B cell (primary cell): ENCODE measurements around the gene GABPB1. TPM values are rescaled to one million over a fixed set of nuclear protein-coding genes. Genes with fewer than 3 reads are reported as not detected.
"Not testable (repeated sequence)": the region's sequence is repeated elsewhere in the genome, so short reads cannot be mapped to it uniquely, and the experiment has no call there.

Experiments
- ATAC-seq: fragments of 200-7000 bp; cut with Tn5 transposase; one replicate; pipeline ENCODE4 v1.10.0; 2021; ENCODE audit warnings: low read depth, mild to moderate bottlenecking, moderate number of reproducible peaks, moderate library complexity
- CTCF ChIA-PET: fragments of 350-600 bp; sonication (Branson Sonifier 250); formaldehyde crosslinking; loops from one replicate; lab custom pipeline; 2021; ENCODE audit warnings: antibody characterized with exemption, inconsistent platforms; lab: Charles Lee
- POLR2A ChIA-PET: fragments of 350-600 bp; sonication (Branson Sonifier 250); formaldehyde crosslinking; loops from one replicate; lab custom pipeline; 2021; ENCODE audit warnings: antibody characterized with exemption; lab: Charles Lee
- DNase-seq: peaks from one replicate; pipeline ENCODE4 v3.0.0; 2013
- H2AFZ ChIP-seq: 2 replicates; pipeline ENCODE4 v1.6.1; 2012; ENCODE audit warnings: mild to moderate bottlenecking, low read depth, low read length; ENCODE audit not compliant: insufficient read depth, poor library complexity, severe bottlenecking
- H3K27ac ChIP-seq, 2 donors: 1 replicate in 1 of 2; 2 replicates in 1 of 2; pipeline ENCODE4 v1.5.1; 2012 to 2013; ENCODE audit warnings: low read length in 2 of 2, mild to moderate bottlenecking in 2 of 2, moderate library complexity in 1 of 2
- H3K27me3 ChIP-seq, 4 experiments: fragments of 200-600 bp in 1 of 4; sonication (generic) in 1 of 4; replicated peaks in 1 of 4; 1 replicate in 2 of 4; 2 replicates in 2 of 4; pipeline versions ENCODE4 v1.6.1 to v1.7.0; 2013 to 2016; ENCODE audit warnings: low read length in 3 of 4, mild to moderate bottlenecking in 2 of 4, mixed read lengths in 1 of 4, moderate library complexity in 1 of 4; ENCODE audit not compliant: insufficient read depth in 4 of 4, control insufficient read depth in 3 of 4; ENCODE audit errors: control extremely low read depth in 1 of 4
- H3K36me3 ChIP-seq, 2 experiments: replicated peaks in 1 of 2; 1 replicate in 1 of 2; 2 replicates in 1 of 2; pipeline versions ENCODE4 v1.6.1 to v1.7.1; 2013; ENCODE audit warnings: low read length in 1 of 2; ENCODE audit not compliant: insufficient read depth in 2 of 2, control insufficient read depth in 1 of 2; ENCODE audit errors: control extremely low read depth in 1 of 2, extremely low read depth in 1 of 2
- H3K4me1 ChIP-seq, 2 donors: fragments of 200-600 bp in 1 of 2; sonication (generic) in 1 of 2; 1 replicate in 1 of 2; 2 replicates in 1 of 2; pipeline versions ENCODE4 v1.5.1 to v1.6.1; 2013 to 2017; ENCODE audit warnings: low read length in 2 of 2; ENCODE audit not compliant: control insufficient read depth in 2 of 2, insufficient read depth in 2 of 2
- H3K4me2 ChIP-seq: replicated peaks from 2 replicates; pipeline ENCODE3; 2012; ENCODE audit warnings: mild to moderate bottlenecking, low read depth, low read length; ENCODE audit not compliant: poor library complexity, severe bottlenecking
- H3K4me3 ChIP-seq, 5 experiments: fragments of 200-600 bp in 1 of 5; sonication (generic) in 1 of 5; 1 replicate in 3 of 5; 2 replicates in 2 of 5; pipeline versions ENCODE4 v1.5.1 to v1.7.0; 2011 to 2016; ENCODE audit warnings: low read length in 4 of 5, mild to moderate bottlenecking in 4 of 5, low read depth in 2 of 5, control low read depth in 1 of 5, moderate library complexity in 1 of 5; ENCODE audit not compliant: insufficient read depth in 1 of 5; ENCODE audit errors: control extremely low read depth in 1 of 5, extremely low read depth in 1 of 5
- H3K79me2 ChIP-seq: fragments of 200-600 bp; sonication (generic); one replicate; pipeline ENCODE4 v1.6.0; 2016; ENCODE audit warnings: low read length; ENCODE audit not compliant: control insufficient read depth, insufficient read depth
- H3K9ac ChIP-seq: fragments of 200-600 bp; sonication (generic); 2 replicates; pipeline ENCODE4 v1.6.1; 2017; ENCODE audit warnings: mild to moderate bottlenecking, low read length, moderate library complexity
- H3K9me3 ChIP-seq, 3 donors: one replicate each; pipeline versions ENCODE4 v1.6.1 to v1.7.1; 2013; ENCODE audit warnings: low read length in 2 of 3; ENCODE audit not compliant: control insufficient read depth in 2 of 3, insufficient read depth in 1 of 3; ENCODE audit errors: control extremely low read depth in 1 of 3
- H4K20me1 ChIP-seq: 2 replicates; pipeline ENCODE4 v1.6.0; 2012; ENCODE audit warnings: mild to moderate bottlenecking, low read length; ENCODE audit not compliant: insufficient read depth, control insufficient read depth, poor library complexity, severe bottlenecking
- H3K27ac Mint-ChIP-seq: one replicate; pipeline ENCODE4 v1.8.0; 2021; ENCODE audit warnings: mixed read lengths
- H3K27me3 Mint-ChIP-seq: one replicate; pipeline ENCODE4 v1.8.0; 2021; ENCODE audit warnings: mixed read lengths
- H3K4me1 Mint-ChIP-seq: one replicate; pipeline ENCODE4 v1.8.0; 2021; ENCODE audit warnings: mixed read lengths
- H3K4me3 Mint-ChIP-seq: one replicate; pipeline ENCODE4 v1.8.0; 2021; ENCODE audit warnings: mixed read lengths
- H3K9me3 Mint-ChIP-seq: one replicate; pipeline ENCODE4 v1.8.0; 2022; ENCODE audit warnings: mixed read lengths; ENCODE audit not compliant: insufficient read depth
- EZH2 ChIP-seq: IDR thresholded peaks from 2 replicates; pipeline ENCODE4 v1.6.1; 2012; ENCODE audit warnings: borderline replicate concordance, low read depth, mild to moderate bottlenecking, moderate library complexity, low read length; ENCODE audit not compliant: insufficient read depth, poor library complexity, severe bottlenecking
- WGBS: methylation state at CpG from one replicate; pipeline ENCODE4 v1.1.5; 2013; ENCODE audit warnings: missing lambda C conversion rate; ENCODE audit not compliant: insufficient coverage; 5-methylcytosine and 5-hydroxymethylcytosine counted together
- intact Hi-C: fragments of 100-400 bp; cut with micrococcal nuclease; formaldehyde crosslinking; loops from one replicate; pipeline ENCODE4 v1.10.0; 2022
- polyA plus RNA-seq: library from polyadenylated mRNA; depleted of rRNA; stranded (reverse); fragments of >200 nt; gene quantifications from 2 replicates; pipeline ENCODE4 v1.2.3, GENCODE V29; 2012
- total RNA-seq, 2 donors: library from RNA; stranded (reverse); fragments of 120-200 nt in 1 of 2; gene quantifications; 1 replicate in 1 of 2; 2 replicates in 1 of 2; pipeline versions ENCODE4 v1.2.3 to v1.2.4, GENCODE V29; 2013 to 2022
- TF ChIP-seq, protein P1 (sequence below): fragments of 200-600 bp; IDR thresholded peaks from one replicate; pipeline ENCODE4 v1.8.0; 2022; ENCODE audit warnings: antibody characterized with exemption, mild to moderate bottlenecking

The GABPB1 gene
- total and polyA plus RNA-seq, 2 donors (not counting 1 experiment from before 2014, with no cell fraction given), result 24.1 to 37.1 TPM

DNA sequence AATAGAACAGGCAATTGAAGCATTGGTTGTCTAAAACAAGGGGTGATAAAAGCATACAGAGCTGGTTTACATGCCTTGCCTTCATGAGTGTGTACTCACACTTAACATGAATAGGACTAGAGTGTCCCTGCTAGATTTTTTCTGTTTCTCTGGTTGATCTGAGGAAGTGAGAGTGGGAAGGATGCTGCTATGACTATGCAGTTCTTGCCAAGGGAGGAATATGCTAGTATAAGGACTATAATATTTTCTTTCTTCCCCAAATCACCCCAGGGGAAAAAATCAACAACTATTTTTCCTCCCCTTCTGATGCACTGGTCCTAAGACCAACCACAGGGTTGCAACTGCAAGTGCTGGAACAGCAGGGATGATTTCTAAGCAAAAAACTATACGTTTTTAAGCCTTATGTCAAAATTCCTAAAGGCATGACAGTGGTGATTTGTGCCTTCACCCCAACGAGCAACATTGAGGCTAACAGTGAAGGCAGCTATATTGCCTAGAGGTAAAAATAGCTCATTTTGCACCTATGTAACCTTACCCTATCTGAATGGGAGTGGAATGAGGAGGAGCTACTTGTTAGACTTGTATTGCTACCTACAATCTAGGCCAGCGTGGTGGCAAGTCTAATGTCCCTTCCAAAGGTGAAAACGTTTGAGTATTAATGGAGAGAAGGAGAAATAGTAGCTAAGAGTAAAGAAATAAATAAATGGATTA lies 35.7 kb upstream of the GABPB1 start:
- no peak overlapping the region for H3K27ac ChIP-seq
- ChIA-PET POLR2A (no interaction called here), CTCF (no interaction called here)
- no peak for TF ChIP-seq EZH2
- TF ChIP-seq, protein P1, sequence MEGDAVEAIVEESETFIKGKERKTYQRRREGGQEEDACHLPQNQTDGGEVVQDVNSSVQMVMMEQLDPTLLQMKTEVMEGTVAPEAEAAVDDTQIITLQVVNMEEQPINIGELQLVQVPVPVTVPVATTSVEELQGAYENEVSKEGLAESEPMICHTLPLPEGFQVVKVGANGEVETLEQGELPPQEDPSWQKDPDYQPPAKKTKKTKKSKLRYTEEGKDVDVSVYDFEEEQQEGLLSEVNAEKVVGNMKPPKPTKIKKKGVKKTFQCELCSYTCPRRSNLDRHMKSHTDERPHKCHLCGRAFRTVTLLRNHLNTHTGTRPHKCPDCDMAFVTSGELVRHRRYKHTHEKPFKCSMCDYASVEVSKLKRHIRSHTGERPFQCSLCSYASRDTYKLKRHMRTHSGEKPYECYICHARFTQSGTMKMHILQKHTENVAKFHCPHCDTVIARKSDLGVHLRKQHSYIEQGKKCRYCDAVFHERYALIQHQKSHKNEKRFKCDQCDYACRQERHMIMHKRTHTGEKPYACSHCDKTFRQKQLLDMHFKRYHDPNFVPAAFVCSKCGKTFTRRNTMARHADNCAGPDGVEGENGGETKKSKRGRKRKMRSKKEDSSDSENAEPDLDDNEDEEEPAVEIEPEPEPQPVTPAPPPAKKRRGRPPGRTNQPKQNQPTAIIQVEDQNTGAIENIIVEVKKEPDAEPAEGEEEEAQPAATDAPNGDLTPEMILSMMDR, result no peak
- ATAC-seq, result peak; percentile 14
- H3K4me3 ChIP-seq, result no peak overlapping the region
- H3K9ac ChIP-seq, result no peak overlapping the region
- Mint-ChIP-seq H3K9me3 (no peaks in the 10 kb centered on the region), H3K27ac (no peak overlapping the region), H3K4me3 (no peak overlapping the region), H3K27me3 (no peaks in the 10 kb centered on the region), H3K4me1 (peaks cover 7% of the 10 kb centered on the region)
- no peak overlapping the region for H2AFZ ChIP-seq
- no peaks in the 10 kb centered on the region for H3K79me2 ChIP-seq
- no peaks in the 10 kb centered on the region for H3K27me3 ChIP-seq
- H3K4me2 ChIP-seq, result no peak overlapping the region
- no peaks in the 10 kb centered on the region for H4K20me1 ChIP-seq
- WGBS, result 67% methylated on average over 1 of the region's 4 CpGs
- no peak for DNase-seq
- H3K9me3 ChIP-seq, result no peaks in the 10 kb centered on the region
- peaks cover 5% of the 10 kb centered on the region in 2 donors for H3K4me1 ChIP-seq
- H3K36me3 ChIP-seq, result no peaks in the 10 kb centered on the region
- intact Hi-C loops, result no loop called here

- H3K4me3 Mint-ChIP-seq, H3K79me2 ChIP-seq, H3K27me3 ChIP-seq, H3K9me3 ChIP-seq, DNase-seq, H3K9me3 Mint-ChIP-seq, H3K4me3 ChIP-seq, H3K36me3 ChIP-seq, H3K9ac ChIP-seq, intact Hi-C loops, H2AFZ ChIP-seq, CTCF ChIA-PET, ATAC-seq, H3K27ac ChIP-seq, H3K27ac Mint-ChIP-seq, H4K20me1 ChIP-seq, H3K27me3 Mint-ChIP-seq, H3K4me2 ChIP-seq, H3K4me1 ChIP-seq, POLR2A ChIA-PET: not testable (repeated sequence)
- WGBS, result 43% methylated on average over 2 of the region's 5 CpGs
- peaks cover 11% of the 10 kb centered on the region for H3K4me1 Mint-ChIP-seq
Measured at GRCh38 chr15:50382408-50382807, 27.4 kb upstream of the GABPB1 start.
